AML-193 (cell line): ENCODE data around the gene ATP2B3.
"Not testable (repeated sequence)": the region's sequence is repeated elsewhere in the genome, so short reads cannot be mapped to it uniquely, and the experiment has no call there.

Experiments used
- DNase-seq, 2 experiments: peaks; one replicate each; lab custom pipeline; 2025; lab: John Stamatoyannopoulos, UW

The ATP2B3 gene

DNA sequence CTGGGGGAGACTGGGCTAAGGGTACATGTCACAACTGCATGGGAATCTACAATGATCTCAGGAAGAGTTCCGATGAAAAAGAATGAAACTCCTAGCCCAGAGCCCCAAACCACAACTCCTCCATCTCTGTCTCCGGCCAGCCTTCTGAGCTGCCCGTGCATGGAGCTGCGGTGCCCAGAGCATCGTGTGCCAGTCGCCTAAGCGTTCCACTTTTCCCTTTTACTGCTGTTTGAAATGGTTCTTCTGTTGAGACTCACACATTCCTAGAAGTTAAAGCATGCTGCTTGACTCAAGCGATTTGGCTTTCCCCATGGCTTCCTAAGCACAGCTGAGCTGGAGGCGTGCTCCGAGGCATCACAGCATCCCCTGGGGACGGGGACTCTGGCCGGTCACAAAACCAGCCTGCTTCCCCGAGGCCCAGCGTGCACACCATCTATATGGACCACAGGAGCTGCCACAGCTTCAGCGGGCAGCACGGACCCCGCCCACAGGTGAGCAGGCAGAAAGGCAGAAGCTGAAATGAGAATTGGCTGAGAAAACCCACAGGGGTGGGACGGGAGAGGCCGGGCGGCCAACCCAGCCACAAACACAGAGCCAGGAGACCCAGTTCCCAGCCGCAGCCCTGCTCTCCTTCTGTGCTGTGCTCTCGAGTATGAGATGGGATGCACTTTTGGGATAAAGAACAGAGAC is 76.5 kb downstream of the ATP2B3 start:
- DNase-seq, result no peak

DNA sequence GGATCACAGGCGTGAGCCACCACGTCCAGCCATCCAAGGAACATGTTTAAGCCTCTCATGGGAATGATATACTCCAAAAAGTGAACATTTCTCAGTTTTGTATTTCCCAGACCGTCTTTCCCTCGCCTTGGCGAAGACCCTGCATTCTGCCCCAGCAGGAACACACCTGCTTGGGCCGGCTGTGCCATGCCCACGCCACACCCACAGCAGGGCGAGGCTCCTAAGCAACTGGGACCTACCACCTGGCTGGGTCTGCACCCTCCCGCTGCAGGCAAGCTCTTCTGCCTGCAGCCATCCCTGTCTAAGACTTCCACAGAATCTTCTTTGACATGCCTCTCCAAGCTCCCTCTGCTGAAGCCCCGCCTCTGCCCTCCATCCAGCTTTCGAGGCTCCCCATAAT is 77.9 kb downstream of the ATP2B3 start:
- DNase-seq, result no peak

DNA sequence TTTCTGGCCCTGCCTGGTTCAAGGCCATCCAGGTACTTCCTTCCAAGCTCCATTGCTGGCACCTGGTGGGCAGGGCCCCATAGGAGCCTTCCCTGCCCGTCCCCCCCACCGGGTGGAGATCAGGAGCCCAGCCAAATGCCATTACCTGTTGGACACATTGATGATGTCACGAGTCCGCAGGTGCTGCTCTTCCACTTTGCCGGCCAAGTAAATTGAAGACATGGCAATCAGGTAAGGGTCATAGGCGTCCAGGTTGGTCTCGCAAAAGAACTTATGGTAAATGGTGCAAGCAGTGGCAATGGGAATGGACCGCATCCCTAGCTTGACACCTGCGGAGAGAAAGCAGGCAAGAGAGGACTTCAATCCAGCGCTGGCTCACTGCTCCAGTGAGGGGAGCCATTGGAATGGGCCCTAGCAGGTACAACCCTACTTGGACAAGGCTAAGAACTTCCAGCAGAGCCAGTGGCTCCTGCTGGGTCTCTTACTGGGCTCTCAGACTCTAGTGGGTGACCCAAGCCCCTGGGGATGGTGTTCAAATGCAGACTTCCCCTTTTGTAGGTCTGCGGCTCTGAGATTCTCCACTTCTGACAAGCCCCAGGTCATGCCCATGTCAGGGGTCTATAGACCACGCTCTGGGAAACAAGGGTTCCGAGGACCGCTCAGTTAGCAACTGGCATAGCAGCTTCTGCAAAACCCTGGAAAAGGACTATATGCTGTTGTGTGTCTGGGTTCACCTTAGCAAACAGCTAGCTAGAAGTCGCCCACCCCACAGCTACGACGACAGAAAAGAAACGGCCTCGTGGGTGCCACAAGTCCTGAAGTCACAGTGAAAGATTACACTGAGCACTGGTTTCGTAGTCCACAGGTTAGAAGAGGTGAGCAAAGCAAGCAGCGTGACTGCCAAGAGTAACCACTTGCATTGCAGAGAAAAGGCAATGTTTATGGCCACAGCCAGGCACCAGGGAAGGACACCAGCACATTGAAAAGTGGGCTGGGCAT is 78.7 kb downstream of the ATP2B3 start:
- no peak for DNase-seq

DNA sequence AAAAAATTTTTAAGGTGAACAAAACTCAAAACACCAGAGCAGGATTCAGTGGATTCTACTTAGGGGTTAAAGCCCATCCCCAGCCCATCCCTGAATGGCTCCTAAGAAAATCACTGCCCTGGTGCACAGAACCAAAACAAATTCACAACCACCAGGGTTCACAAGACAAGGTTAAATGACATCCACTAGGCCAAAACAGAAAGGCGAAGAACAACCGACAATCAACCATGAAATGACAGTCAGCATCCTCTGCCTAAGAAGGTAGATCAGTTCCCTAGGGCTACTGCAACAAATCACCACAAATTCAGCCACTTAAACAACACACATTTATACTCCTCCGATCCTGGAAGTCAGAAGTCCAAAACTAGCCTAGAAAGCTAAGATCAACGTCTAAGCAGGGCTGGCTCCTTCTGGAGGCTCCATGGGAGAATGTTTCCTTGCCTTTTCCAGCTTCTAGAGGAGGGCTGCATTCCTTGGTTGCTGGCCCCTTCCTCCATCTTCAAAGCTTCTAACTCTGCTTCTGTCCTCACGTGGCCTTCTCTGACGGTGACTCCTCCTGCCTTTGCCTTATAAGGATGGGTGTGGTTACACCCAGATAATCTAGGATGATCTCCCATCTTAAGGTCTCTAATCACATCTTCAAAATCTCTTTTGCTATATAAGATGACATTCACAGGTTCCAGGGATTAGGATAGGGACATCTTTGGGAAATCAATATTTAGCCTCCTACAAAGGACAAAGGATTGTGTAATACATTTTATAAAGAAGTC is 79.7 kb downstream of the ATP2B3 start:
- no peak for DNase-seq

DNA sequence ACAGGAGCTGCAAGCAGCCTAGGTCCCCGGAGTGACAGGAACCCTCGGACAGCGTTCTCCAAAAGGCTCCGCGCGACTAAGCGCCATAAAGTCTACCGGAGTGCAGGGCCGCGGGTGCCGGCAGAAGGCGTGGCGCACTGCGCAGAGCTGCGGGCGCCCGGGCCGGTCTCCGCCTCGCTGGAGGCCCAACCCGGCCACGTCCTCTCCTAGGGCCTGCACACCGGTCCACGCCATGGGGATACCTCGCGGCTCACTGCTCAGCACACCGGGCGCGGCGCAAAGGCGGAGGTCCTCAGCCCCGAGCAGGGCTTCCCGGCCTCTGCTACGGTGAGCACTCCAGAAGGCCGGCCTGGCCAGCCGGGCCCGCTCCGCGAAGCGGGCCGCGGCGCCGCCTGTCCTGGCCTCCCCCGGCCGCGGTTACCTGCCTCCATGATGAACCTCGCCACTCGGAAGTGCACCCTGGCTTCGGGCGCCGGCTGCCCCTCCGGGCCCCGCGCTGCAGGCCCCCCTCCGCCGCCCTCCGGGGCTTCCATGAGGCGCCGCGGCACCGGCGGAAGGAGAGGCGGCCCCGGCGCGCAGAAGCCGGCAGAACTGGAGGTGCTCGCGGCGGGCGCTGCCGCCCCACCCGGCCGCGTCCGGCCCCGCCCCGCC is 81.2 kb downstream of the ATP2B3 start, which contains the start of gene CCNQ:
Gene CCNQ (minus strand): TSS at position 599 of the 651 bp plus-strand sequence. CDS start 66 bp downstream, at position 533.
- peak in 1 of 2 experiments; percentile 2 for DNase-seq

DNA sequence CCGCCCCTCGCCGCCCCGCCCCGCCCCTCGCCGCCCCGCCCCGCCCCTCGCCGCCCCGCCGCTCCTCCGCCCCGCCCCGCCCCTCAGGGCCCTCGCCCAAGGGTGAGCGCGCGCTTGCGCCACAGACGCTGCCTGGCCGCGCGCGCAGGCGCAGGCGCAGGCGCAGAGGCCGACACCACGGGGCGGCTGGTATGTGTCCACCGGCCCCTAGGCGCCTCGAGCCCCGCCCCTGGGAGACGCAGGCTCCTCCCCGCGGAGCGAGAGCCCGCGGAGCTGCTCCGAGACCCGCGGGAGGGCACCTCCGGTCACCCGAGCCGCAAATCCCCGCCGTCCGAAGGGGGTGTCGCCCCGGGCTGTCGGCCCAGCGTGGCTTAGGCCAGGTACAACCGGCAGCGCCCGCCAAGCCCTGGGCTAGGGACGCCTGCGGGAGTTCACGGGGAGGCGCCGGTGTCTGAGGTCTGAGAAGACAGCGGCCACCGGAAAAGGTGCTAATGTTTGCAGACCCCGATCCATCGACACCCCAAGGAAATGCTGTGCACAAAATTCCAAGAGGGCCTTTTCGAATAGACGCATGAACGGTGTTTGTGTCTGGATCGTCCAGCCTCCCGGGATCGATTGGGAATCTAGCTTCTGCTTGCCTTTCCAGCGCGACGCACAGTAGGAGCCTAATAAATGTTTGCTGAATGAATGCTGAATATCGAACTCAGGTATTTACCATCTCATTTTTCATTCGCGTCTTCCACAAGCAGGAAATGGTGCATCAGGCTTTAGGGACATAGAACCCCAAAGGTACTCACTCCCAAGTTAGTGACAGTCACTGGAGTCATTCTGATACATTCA is 82.0 kb downstream of the ATP2B3 start:
- peak; percentile 55 to 58 for DNase-seq

DNA sequence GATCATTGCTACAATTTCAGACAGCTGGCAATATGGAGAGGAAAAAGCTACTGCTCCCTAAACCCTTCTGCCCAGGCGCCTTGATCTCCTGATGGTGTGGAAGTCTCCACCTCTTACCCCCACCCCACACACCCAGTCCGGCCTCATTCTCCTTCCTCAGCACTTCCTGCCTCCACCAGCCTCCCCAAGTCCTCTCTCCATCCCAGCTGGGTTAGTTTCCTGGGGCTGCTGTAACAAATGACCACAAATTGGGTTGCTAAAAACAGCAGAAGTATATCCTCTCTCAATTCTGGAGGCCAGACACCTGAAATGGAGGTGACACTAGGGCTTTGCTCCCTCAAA is 82.6 kb downstream of the ATP2B3 start:
- DNase-seq, result no peak

GRCh38 chrX:153600921-153601320 is 83.5 kb downstream of the ATP2B3 start:
- no peak for DNase-seq

DNA sequence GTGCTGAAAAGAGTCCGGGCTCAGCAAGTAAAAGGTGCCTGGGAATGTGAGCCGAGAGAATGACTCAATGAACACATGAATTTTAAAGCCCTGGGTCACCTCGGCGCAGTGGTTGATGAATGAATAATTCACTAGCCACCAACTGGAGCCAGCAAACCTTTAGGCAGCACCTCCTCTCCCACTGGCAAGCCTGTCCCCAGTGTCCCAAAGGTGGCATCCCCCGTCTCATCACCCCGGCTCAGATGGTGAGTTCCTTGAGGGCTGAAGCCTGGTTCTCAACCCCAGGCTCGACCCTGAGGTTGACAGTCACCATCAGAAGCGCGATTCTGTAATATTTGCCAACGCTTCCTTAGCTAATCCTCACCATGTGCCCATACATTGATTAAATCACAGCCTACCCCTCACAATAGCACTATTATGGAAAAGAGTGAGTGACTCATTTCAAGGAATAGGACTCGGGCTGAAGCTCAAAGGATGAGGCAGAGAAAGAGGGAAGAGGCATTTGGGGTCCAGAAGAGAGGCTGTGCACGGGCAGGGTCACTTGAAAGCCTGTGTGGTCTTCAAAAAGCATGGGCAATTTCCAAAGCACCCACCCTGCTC is 84.2 kb downstream of the ATP2B3 start:
- no peak for DNase-seq

GRCh38 chrX:153602601-153603000 is 85.2 kb downstream of the ATP2B3 start:
- DNase-seq, result no peak

- no peak for DNase-seq
Observed at GRCh38 chrX:153603131-153603656, 85.8 kb downstream of the ATP2B3 start.

DNA sequence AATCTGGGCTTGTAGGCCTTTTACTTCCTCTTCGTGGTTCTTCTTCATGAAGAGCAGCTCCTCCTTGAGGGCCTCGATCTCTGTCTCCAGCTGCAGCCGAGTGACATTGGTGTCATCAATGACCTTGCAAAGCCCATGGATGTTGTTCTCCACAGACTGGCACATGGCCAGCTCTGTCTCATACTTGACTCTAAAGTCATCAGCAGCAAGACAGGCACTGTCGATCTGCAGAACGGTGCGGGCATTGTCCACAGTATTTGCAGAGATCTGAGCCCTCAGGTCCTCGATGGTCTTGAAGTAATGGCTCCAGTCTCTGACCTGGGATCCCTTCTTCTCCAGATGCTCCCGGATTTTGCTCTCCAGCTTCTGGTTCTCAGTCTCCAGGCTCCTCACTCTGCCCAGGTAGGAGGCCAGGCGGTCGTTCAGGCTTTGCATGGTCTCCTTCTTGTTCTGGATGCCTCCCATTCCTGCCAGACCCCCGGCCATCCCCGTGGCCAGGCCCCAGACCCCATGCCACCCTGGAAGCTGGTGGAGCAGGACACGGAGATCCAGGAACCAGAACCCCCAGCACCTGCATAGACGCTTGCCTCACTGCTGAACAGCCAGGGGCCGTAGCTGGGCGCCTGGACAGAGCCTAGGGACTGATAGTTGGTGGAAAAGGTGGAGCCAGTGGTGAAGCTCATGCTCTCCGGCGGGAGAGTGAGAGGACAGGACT is 87.4 kb downstream of the ATP2B3 start:
- not testable (repeated sequence) for DNase-seq

DNA sequence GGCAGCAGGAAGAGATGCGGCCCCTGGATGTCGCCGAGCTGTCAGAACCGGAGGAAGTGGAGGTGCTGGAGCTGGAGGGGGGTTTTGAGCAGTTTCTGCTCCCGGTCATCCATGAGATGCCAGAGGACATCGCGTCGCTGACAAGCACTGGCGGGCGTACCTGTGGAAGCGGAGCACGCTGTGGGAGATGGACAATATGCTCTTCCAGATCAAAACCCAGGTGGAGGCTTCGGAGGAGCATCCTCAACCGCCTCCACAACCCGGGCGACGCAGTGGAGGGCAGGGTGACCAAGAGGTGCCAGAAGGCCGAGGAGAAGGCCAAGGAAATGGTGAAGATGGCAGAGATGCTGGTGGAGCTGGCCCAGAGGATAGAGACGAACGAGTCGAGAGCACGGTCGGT is 89.1 kb downstream of the ATP2B3 start:
- no peak for DNase-seq

- DNase-seq, result no peak
Observed at GRCh38 chrX:153608376-153608775, 90.9 kb downstream of the ATP2B3 start.

- DNase-seq, result no peak
Observed at GRCh38 chrX:153608806-153609205, 91.4 kb downstream of the ATP2B3 start.

DNA sequence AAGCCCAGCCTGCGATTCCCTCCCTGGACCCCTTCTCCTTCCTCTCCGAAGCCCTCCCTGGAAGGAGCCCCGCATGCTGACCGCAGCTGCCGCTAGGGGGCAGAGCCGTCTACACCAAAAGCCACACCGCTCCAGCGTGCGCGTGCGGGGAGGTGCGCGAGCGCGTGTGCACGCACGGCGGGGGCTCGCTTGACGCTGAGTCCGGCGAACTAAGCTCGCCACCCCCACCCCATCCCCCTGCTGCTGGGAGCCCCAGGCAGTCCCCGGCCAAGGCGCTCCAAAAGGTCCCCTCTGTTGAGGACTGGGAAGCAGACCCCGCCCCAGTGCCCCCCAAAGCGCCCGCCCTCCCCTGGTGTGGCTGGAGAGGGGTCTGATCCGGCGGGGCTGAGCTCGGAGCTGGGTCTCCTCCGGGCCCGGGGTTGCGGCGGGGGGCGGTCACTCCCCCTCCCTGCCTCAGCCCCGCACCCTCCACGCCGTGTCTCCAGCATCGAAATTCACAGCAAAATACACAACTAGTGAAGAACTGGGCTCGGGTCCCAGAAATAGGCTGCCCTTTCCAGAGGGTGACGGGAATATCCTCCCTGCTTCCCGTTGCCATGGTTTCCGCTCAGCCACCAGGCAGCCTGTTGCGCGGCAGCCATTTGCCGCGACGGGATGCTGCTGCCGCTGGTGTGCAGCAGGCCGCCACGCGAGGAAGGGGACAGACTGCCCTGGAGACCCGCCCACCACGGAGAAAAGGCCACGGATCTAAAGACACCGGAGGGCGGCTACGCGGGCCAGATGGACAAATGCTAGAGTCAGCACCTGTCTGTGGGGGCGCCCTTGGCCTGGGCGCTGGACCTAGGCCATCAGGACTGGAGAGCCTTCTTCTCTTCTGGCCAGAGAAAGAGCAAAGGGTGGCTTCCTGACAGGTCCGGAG is 92.7 kb downstream of the ATP2B3 start:
- DNase-seq, result peak in 1 of 2 experiments; percentile 19

DNA sequence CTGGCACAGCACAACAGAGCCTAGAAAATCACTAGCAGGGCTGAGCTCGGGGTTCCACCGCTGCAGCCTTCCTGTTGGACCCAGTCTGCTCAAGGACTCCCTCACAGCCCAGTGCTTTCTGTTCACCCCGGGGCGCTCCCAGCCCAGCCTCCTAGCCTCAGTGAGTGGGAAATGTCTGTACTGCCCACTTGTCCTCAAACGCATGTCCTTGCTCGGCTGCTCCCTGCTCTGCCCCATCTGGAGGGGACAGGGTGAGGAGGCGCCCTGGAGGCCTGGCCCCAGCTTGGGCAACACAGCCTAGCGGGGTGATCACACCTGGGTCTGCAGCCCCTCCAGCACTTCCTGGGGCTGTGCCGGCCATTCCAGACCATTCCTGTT is 93.4 kb downstream of the ATP2B3 start:
- DNase-seq, result no peak

DNA sequence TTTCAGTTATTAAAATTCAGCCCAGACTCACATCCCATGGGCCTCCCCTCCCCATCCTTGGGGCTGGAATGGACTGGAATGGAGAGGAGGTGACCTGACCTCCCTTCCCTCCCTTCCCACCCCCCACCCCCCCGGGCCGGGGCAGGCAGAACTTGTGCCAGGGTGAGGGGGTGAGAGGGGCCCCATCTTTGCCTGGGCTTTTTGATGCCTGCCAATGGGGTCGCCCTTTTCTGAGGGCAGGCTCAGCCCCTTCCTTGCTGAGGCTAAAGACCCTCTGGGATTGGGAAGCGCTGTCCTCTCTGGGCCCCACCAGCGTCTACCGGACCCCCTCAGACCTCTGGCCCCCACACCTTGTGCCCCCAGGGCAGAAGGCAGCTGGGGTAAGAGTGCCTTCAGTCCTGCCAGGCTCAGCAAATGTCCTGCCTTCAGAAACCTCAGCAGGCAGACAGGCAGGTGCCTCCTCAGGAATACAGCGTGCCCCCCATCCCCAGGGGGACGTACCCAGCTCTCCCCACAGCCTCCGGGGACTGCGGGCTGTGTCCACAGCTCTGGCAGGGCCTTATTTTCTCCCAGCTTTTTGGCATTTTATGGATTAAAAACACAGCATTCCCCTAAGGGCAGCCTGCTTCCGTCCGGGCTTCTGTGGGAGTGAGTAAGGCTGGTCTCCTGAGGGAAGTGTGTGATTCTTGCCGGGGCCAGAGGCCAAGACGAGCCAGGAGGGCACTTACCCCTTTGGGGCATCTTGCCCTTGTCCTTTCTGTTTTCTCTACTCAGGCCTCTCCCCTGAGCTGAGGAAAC is 94.1 kb downstream of the ATP2B3 start:
- DNase-seq, result no peak
